HG02763 (cell line): ENCODE measurements around the gene UBTD2.
"Not testable (repeated sequence)": the region's sequence is repeated elsewhere in the genome, so short reads cannot be mapped to it uniquely, and the experiment has no call there.

ENCODE experiments used
- ATAC-seq: cut with Tn5 transposase; IDR thresholded peaks from one replicate; pipeline ENCODE4 v1.9.1; 2021; ENCODE audit warnings: mild to moderate bottlenecking, moderate library complexity; ENCODE audit not compliant: unreplicated experiment

Gene UBTD2, protein sequence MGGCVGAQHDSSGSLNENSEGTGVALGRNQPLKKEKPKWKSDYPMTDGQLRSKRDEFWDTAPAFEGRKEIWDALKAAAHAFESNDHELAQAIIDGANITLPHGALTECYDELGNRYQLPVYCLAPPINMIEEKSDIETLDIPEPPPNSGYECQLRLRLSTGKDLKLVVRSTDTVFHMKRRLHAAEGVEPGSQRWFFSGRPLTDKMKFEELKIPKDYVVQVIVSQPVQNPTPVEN

DNA sequence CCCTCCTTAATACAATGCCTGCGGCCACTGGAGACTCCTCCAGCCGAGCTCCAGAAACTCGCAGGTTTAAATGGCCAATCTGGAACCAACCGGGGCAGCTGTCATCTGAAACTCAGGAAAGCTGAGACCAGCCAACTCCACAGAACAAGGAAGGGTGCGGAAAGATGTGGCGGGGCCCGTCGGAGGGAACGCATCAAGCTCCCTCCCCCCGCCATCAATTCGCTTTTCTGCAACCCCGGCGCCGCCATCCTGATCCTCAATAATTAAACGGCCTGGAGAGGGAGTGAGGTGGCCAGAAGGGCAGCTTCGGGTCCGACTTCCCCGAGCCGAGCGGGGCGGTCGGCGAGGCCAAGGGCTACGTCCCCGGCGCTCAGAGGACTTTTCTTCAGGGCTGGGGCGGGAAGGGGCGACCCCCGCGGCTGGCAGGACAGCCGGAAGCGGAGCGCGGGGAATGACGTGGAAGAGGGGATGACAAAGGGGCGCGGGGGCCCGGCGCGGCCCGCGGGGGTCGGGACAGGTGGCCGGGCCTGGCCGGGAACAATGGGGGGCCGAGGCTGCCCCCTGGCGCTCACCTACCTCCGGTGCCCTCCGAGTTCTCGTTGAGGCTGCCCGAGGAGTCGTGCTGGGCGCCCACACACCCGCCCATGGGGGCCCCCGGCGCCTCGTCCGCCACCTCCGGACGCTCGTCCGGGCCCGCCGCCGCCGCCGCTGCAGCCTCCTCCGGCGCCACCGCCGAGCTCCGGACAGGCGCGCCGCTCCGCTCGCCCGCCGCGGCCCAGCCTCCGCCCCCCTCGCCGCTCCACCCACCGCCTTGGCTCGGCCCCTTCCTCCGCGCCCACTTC lies at the start of gene UBTD2:
UBTD2 (minus strand) TSS at position 745 of the 842 bp plus-strand sequence; CDS start at position 646, 99 bp downstream.
- peak; percentile 90 for ATAC-seq

DNA sequence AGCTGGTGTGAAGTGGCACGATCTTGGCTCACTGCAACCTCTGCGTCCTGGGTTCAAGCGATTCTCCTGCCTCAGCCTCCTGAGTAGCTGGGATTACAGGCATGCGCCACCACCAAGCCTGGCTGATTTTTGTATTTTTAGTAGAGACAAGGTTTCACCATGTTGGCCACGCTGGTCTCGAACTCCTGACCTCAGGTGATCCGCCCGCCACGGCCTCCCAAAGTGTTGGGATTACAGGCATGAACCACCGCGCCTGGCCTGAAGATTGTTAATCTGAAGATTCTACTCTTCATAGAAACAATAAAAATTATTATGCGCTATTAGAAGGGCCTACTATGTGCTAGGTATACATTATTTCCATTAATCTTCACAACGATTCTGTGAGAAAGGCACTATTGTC lies 43.3 kb upstream of the UBTD2 start:
- ATAC-seq, result not testable (repeated sequence)

DNA sequence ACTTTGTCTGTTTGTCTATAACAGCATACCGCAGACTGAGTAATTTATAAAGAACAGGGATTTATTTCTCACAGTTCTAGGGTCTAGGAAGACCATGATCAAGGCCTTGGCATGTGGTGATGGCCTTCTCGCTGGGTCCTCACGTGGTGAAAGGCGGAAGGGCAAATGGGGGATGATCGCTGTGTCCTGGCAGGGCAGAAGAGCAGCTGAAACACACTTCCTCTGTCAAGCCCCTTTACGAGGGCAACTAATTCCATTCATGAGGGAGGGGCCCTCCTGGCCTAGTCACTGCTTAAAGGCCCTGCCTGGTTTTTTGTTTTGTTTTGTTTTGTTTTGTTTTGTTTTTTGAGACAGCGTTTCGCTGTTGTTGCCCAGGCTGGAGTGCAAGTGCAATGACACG lies 41.9 kb upstream of the UBTD2 start:
- no peak for ATAC-seq

DNA sequence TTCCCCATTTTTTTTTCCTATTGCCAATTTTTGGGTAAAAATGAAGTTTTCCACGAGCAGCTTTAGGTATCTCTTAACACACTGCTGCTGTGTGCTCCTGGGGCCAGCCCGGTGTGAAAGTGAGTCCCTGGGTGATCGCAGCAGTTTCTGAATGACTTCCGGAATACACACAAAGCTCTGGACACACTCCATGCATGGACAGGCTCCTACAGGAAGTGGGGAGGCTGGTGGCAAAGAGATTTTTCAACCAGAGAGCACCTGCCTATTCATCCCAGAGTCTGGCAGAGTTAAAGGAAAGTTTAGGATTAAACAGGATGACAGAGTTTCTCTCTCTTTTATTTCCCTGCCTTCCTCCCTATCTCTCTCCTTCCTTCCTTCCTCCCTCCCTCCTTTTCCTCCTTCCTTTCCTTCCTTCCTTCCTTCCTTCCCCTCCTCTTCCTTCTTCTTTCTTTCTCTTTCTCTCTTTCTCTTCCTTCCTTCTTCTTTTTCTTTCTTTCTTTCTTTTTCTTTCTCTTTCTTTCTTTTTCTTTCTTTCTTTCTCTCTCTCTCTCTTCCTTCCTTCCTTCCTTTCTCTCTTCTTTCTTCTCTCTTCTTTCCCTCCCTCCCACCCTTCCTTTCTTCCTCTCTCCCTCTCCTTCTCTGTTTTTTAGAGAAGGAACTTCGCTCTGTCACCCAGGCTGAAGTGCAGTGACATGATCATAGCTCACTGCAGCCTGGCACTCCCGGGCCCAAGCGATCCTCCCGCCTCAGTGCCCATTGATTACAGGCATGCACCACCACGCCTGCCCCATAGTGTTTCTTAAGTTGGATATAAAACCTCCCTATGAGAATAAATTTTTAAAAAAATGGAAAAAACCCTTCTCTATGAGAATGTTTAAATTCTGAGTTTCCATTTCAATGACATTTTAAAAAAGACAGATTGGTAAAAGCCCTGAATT lies 38.7 kb upstream of the UBTD2 start:
- ATAC-seq, result peak; percentile 67

DNA sequence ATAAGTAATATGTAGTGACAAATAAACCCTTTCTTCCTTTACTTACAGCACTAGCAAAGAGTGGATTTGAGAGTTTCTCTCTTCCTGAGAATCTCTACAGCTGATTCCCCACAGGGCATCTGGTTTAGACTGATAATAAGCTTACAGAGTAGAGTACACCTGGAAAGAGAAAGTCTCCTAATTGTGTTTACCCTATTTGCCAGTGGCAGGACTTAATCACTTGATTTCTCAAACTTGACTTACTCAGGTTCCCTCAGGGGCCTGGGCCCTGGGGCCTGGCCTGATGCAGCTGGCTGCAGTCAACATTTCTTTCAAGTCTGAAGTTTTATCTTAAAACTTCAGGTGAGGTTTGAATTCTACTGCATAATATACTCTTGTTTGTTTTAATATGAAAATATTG lies 38.0 kb upstream of the UBTD2 start:
- no peak for ATAC-seq

DNA sequence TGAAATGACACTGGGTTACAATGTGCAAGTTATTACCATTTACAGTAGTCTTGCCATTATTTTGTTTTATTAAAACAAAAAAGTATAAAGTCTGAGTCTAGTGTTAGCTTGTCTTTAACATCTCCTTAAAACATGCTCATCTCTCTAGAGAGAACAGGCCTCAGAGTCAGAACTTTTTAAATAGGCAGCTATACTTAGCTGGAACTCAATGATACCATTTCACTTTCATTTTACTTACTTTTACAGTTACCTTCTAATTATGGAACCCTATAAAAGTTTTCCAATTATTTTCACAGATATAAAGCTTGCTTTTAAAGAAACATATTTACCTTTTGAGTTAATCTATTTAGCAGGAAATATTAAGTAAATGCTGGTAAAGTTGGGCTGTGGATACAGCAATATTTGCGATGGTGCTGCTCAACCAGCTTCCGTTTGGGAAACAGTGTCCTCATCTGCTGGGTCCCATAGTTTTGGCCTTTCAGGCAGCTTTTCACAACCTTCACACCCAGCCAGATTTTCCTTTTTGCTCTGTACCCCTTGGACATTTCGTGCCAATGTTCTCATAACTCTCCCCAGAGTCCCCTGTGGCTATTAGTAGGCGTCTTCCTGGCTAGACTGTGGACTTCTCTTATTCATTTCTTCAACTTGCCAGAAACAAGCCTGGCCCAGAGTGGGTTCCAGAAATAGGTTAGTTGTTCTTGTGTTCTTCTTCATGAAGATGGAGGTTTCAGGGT lies 36.3 kb upstream of the UBTD2 start:
- ATAC-seq, result no peak

DNA sequence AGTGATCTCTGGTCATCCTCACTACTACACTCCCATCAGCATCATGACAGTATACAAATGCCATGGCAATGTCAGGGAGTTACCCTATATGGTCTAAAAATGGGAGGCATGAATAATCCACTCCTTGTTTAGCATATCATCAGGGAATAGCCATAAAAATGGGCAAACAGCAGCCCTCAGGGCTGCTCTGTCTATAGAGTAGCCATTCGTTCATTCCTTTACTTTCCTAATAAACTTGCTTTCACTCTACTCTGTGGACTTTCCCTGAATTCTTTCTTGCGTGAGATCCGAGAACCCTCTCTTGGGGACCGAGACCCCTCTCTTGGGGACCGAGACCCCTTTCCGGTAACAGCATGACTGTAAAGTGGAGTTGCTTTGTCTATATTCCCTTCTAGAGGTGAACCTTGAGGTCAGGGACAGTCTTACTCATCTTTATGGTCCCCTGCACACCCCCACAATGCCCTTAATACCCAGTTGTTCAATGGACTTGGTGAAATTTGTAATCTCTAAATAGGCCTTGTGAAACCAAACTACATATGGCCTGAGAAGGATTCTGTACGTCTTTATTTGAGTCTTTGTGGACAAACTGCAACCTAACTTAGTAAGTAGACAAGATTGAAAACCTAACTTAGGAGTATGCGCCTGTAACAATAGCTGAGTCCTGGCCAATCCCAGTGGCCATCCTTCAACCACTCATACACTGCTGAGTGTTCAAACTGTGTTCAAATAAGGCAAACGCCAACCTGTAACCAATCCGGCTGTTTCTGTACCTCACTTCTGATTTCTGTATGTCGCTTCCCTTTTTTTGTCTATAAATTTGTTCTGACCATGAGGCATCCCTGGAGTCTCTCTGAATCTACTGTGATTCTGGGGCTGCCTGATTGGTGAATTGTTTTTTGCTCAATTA lies 32.3 kb upstream of the UBTD2 start:
- ATAC-seq, result no peak

DNA sequence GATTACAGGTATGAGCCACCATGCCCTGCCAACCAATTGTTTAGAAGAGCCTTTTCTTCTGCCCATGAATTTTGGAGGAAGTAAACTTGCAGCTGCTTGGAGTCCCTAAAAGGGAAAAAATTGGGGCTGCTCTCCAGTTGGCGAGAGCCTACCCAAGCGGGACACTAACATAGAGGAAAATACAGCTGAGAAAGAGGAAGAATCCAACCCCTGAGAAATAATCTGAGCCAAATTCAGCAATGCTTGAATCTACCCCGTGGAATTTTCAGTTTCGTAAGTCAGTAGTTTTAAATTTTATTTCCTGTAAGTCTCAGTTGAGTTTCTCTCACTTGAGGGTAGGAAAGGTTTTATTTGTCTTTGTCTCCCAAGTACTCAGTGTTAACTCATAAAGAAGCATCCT lies 30.4 kb upstream of the UBTD2 start:
- ATAC-seq, result no peak

DNA sequence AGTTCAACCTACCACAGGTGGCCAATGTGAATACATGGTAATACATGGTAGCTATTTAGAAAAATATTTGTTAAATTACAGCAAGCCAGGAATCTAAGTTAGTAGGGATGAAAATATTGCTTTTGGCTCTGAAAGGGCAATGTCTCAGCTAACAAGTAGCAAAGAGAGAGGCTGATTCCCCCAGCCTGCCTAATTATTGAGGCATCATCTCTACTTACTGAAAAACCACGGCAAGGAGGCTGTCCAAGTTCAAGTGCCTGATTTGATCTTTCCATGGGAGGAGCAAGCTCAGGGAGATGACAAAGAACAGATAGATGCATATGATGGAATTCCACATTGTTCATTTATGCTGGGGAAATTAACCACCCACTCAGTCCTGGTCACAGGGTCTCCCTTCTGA lies 28.7 kb upstream of the UBTD2 start:
- ATAC-seq, result no peak

DNA sequence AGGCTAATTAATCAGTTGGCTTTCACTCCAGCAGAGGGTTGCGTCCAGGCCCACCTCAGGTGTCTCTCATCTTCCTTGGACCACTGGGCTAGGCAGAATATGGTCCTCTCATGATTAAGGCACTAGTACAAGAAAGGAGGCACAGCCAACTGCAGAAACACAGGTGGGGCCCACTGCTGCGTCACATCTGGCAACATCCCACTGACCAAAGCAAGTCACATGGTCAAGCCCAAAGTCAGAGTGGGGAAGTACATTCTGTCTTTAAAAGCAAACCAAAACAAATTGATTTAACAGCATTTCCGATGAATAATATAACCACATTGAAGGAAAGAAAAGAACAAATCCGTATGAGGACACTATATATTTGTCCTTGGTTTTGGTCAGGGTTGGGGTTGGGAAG lies 28.0 kb upstream of the UBTD2 start:
- ATAC-seq, result no peak

DNA sequence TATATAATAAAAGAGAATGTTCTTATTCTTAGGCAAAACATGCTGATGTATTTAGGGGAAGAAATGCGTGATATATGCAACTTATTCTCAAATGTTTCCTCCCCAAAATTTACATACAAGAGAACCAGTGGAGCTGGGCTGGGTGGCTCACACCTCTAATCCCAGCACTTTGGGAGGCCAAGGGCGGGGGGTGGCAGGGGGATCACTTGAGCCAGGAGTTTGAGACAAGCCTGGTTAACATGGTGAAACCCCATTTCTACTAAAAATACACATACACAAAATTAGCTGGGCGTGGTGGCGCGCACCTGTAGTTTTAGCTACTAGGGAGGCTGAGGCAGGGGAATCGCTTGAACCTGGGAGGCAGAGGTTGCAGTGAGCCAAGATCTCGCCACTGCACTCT lies 27.5 kb upstream of the UBTD2 start:
- no peak for ATAC-seq

DNA sequence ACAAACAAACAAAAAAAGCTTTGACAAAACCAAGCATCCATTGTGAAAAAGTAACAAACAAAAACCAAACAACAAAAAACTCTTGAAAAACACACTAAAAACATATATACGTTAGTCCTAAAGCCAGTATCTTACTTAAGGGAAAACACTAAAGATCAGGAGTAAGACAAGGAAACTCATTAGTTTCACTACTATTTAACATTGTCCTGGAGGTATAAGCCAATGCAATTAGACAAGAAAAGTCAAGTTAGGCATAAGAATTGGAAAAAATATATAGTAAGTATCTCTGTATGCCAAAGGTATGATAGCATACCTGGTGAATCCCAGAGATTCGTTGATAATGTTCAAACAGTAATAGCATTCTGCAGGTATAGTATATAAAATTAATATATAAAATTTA lies 21.8 kb upstream of the UBTD2 start:
- no peak for ATAC-seq

DNA sequence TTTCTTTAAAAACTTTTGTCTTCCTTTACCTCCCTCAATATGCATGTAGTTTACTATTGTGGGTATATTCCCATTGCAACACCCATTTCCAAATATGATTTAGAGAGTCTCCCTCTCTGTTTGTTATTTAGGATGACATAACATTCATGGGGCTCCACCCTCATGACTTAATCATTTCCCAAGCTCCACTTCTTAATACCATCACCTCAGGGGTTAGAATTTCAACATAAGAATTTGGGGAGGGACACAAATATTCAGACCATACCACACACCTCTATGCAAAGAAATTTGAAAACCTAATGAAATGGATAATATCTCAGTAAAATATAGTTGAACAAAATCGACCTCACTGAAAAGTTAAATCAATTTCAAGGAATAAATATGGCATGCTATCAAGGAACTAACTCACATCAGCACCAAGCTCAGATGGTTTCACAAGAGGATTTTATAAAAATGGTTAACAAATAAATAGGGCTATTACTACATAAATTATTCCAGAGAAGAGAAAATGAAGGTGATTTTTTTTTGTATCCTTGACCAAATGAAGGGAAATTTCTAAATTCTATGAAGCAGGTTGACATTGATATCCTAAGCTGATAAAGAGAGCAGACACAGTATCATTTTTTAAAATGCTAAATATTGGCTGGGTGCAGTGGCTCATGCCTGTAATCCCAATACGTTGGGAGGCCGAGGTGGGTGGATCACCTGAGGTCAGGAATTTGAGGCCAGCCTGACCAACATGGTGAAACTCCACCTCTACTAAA lies 20.2 kb upstream of the UBTD2 start:
- ATAC-seq, result no peak

DNA sequence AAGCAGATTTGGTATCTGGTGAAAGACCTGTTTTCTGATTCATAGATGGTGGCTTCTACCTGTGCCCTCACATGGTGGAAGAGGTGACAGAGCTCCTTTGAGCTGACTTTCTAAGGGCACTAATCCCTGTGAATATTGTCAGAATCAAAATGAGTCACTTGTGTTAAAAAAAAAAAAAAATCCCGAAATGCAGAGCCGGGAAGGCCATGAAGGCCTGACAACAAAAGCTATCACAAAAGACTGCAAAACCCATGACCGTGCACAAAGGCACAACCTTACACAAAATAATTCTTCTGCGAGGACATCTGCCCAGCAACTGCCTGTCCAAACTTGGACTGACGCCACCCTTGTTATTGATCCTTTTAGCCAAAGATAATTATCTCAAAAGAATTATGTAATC lies 19.6 kb upstream of the UBTD2 start:
- ATAC-seq, result no peak

DNA sequence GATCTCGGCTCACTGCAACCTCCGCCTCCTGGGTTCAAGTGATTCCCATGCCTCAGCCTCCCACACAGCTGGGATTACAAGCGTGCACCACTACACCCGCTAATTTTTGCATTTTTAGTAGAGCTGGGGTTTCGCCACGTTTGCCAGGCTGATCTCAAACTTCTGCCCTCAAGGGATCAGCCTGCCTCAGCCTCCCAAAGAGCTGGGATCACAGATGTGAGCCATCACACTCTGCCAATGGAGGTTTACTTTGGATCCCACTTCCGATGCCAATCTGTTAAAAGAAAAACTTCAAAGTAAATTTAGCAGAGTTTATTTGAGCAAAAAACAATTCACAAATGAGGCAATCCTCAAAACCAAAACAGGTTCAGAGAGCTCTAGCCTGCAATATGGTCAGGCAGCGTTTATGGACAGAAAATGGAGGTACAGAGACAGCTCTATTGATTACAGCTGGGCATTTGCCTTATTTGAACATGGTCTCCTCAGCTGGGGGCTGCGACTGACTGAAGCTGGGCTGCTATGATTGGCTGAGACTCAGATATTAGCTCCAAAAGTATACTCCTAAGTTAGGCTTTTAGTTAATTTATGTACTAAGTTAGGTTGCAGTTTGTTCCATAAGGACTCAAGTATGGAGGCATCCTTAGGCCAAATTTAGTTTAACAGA lies 18.6 kb upstream of the UBTD2 start:
- no peak for ATAC-seq

DNA sequence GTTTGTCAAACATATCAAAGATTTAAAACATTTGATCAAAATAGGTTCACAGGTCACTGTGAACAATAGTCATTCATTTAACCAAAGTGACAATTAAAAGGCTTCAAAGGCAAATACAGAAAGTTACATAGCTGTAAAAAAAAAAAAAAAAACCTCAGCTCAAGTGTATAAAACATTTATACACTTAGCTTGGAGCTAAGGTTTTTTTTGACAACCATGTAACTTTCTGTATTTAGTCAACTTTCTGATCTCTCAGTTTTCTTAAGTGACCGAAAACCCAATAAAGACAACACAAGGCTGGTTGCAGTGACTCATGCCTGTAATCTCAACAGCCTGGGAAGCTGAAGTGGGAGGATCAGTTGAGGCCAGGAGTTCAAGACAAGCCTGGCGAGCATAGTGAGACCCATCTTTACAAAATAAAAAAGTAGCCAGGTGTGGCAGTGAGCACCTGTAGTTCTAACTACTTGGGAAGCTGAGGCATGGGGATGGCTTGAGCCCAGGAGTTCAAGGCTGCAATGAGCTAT lies 16.4 kb upstream of the UBTD2 start:
- no peak for ATAC-seq

DNA sequence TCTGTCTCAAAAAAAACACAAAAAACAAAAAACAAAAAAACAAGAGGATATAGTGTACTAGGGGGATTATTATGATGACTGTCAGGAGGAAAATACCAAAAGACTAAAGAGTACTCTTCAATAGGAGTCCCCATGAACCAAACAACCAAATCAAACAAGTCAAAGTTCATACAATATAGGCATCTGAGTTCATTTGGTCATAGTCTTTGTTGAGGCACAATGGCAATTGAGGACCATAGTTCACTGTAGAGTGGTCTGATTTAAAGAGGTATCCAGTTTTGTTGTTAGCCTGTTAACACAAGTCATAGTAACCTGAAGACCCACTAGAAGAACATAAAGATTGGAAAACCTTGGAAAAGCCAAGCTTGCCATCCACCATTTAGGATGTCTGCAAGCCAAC lies 11.3 kb upstream of the UBTD2 start:
- no peak for ATAC-seq

DNA sequence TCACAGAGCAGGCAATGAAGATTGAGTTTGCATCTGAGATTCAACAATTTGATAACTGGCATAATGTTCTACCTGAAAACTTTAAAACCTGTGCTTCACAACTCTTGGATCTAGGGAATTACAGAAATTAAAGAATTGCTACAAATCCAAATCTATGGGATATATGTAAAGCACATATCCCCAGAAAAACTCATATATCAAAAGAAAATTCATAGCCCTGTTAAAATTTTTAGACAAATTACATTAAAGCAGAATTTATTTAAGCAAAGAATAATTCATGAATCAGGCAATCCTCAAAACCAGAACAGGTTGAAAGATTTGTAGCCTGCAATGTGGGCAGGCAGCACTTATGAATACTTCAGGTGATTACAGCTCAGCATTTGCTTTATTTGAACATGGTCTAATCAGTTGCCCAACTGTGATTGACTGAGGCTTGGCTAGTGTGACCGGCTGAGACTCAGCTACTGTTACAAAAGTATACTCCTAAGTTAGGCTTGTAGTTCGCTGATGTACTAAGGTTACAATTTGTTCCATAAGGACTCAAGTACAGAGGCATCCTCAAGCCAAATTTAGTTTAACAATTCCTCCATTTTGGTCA lies 10.3 kb upstream of the UBTD2 start:
- ATAC-seq, result no peak
